ENCODE data around the gene LENG1. TPM values are rescaled to one million over a fixed set of nuclear protein-coding genes. Genes with fewer than 3 reads are reported as not detected.

LENG1 gene
- total RNA-seq, 1 donor from 2014 or later, result 8.0 TPM

- Histone ChIP-seq H3K27ac (peak within 1 kb of the TSS; percentile 90), H3K36me3 (peaks cover 36% of the 10 kb centered on the region), H3K27me3 (ENCODE audit: low read depth) (no peaks in the 10 kb centered on the region), H3K4me3 (peak within 1 kb of the TSS; percentile 77), H3K9me3 (no peaks in the 10 kb centered on the region), H3K4me1 (peaks cover 27% of the 10 kb centered on the region)
- peak; percentile 98 for DNase-seq
- TF ChIP-seq, protein P1, sequence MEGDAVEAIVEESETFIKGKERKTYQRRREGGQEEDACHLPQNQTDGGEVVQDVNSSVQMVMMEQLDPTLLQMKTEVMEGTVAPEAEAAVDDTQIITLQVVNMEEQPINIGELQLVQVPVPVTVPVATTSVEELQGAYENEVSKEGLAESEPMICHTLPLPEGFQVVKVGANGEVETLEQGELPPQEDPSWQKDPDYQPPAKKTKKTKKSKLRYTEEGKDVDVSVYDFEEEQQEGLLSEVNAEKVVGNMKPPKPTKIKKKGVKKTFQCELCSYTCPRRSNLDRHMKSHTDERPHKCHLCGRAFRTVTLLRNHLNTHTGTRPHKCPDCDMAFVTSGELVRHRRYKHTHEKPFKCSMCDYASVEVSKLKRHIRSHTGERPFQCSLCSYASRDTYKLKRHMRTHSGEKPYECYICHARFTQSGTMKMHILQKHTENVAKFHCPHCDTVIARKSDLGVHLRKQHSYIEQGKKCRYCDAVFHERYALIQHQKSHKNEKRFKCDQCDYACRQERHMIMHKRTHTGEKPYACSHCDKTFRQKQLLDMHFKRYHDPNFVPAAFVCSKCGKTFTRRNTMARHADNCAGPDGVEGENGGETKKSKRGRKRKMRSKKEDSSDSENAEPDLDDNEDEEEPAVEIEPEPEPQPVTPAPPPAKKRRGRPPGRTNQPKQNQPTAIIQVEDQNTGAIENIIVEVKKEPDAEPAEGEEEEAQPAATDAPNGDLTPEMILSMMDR (IDR thresholded peaks at IDR 0.05), result no peak
- intact Hi-C loops (cut with DNase I), result no loop called here
- peak; percentile 96 to 98 for ATAC-seq
These were observed 44.1 kb downstream of the LENG1 start, which contains the start of the genes PRPF31 and TFPT for GRCh38 chr19:54115109-54116063. PRPF31 (plus strand) TSS chr19:54115754; CDS start chr19:54118279, 2,525 bp downstream. TFPT (minus strand) TSS chr19:54115657; CDS start chr19:54115269, 388 bp downstream.

DNA sequence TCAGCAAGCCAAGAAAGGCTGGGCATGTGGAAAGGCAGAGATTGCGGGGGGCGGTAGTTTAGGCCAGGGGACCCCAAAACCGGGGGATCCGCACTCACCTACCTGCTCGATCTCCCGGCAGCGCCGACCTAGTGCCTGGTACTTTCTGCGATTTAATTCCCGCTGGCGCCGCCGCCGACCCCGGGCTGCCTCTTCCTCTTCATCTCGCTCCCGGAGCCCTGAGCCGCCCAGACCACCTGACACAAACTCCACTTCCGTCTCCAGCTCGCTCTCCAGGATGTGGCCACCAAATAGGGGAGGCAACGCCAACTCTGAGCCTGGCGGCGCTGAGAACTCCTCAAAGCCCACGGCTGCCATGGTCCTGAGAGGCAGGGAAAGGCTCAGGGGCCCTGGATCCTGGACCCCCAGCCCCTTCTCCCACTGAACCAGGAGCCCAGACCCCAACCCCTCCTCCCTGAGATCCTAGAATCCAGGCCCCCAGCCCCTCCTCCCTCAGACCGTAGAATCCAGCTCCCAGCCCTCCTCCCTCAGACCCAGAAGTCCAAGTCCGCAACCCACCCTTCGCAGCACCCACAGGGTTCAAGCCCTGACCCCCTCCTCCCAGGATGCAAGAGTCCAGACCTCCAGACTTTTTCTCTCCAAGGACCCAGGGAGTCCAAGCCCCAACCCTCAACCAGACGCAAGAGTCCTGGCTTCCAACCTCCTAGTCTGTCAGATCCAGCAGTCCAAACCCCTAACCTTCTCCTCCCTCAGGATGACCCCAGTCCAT is 45.0 kb downstream of the LENG1 start:
- intact Hi-C loops (cut with DNase I), result no loop called here
- DNase-seq (peak; percentile 66), ATAC-seq (peak; percentile 54 to 57)
- peaks cover 36% of the 10 kb centered on the region for H3K36me3 ChIP-seq
- TF ChIP-seq, protein P1 (IDR thresholded peaks at IDR 0.05), result no peak
- no peaks in the 10 kb centered on the region for H3K9me3 ChIP-seq
- H3K4me3 ChIP-seq, result peak overlapping the region; percentile 77
- peaks cover 27% of the 10 kb centered on the region for H3K4me1 ChIP-seq
- H3K27ac ChIP-seq, result peak overlapping the region; percentile 90
- no peaks in the 10 kb centered on the region for H3K27me3 ChIP-seq (ENCODE audit: low read depth)

- intact Hi-C loops (cut with DNase I), result no loop called here
- H3K27me3 ChIP-seq (ENCODE audit: low read depth), result no peaks in the 10 kb centered on the region
- no peak overlapping the region for H3K4me3 ChIP-seq
- peaks cover 65% of the 10 kb centered on the region for H3K36me3 ChIP-seq
- DNase-seq, result no peak
- H3K9me3 ChIP-seq, result no peaks in the 10 kb centered on the region
- TF ChIP-seq, protein P1 (IDR thresholded peaks at IDR 0.05), result no peak
- no peak overlapping the region for H3K27ac ChIP-seq
- H3K4me1 ChIP-seq, result peaks cover 12% of the 10 kb centered on the region
- no peak for ATAC-seq
These were observed 49.9 kb downstream of the LENG1 start for GRCh38 chr19:54109651-54110050.

- TF ChIP-seq, protein P1 (IDR thresholded peaks at IDR 0.05), result no peak
- ATAC-seq, result no peak
- intact Hi-C loops (cut with DNase I), result no loop called here
These were observed 51.0 kb downstream of the LENG1 start for GRCh38 chr19:54108496-54108895.

GRCh38 chr19:54107876-54108490 is 51.5 kb downstream of the LENG1 start:
- intact Hi-C loops (cut with DNase I), result no loop called here
- no peak overlapping the region for H3K4me3 ChIP-seq
- TF ChIP-seq, protein P1 (IDR thresholded peaks at IDR 0.05), result no peak
- no peak for ATAC-seq
- H3K36me3 ChIP-seq, result peaks cover 65% of the 10 kb centered on the region
- H3K9me3 ChIP-seq, result no peaks in the 10 kb centered on the region
- peaks cover 11% of the 10 kb centered on the region for H3K4me1 ChIP-seq
- no peak overlapping the region for H3K27ac ChIP-seq
- peak; percentile 41 for DNase-seq
- no peaks in the 10 kb centered on the region for H3K27me3 ChIP-seq (ENCODE audit: low read depth)

More at GRCh38 chr19:54108496-54108895, 51.0 kb downstream of the LENG1 start:
- peaks cover 65% of the 10 kb centered on the region for H3K36me3 ChIP-seq
- H3K4me1 ChIP-seq, result peaks cover 8% of the 10 kb centered on the region
- no peaks in the 10 kb centered on the region for H3K9me3 ChIP-seq
- H3K27me3 ChIP-seq (ENCODE audit: low read depth), result no peaks in the 10 kb centered on the region
- no peak overlapping the region for H3K4me3 ChIP-seq
- DNase-seq, result peak; percentile 35
- H3K27ac ChIP-seq, result no peak overlapping the region

All from lower lobe of right lung (tissue), 2 donors.